GM12872 (cell line): ENCODE measurements around the gene NIBAN1.

Source experiments
- TF ChIP-seq, protein P1 (sequence below): IDR thresholded peaks from 3 replicates; pipeline ENCODE4 v1.5.1; 2011; ENCODE audit warnings: low read depth, mild to moderate bottlenecking, low read length, moderate library complexity; ENCODE audit not compliant: insufficient read depth

Gene NIBAN1

DNA sequence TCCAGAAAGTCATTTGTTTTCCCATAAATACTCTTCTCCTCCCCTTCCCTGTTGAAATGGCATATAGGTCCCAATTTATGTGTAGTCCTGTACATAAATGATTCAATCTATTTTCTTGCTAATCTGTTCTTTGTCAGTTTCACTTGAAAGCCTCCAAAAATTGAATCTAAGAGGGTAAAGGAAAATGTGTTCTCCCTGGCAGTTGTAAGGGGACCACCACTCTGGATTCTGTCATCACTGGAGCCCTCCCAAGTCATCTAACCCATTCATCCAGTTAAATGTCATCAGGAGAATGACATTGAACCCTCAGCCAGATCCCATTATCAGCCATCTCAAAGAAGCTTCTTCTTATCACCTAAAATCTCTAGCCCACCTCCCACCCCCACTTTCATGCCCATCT lies 36.1 kb upstream of the NIBAN1 start:
- TF ChIP-seq, protein P1, sequence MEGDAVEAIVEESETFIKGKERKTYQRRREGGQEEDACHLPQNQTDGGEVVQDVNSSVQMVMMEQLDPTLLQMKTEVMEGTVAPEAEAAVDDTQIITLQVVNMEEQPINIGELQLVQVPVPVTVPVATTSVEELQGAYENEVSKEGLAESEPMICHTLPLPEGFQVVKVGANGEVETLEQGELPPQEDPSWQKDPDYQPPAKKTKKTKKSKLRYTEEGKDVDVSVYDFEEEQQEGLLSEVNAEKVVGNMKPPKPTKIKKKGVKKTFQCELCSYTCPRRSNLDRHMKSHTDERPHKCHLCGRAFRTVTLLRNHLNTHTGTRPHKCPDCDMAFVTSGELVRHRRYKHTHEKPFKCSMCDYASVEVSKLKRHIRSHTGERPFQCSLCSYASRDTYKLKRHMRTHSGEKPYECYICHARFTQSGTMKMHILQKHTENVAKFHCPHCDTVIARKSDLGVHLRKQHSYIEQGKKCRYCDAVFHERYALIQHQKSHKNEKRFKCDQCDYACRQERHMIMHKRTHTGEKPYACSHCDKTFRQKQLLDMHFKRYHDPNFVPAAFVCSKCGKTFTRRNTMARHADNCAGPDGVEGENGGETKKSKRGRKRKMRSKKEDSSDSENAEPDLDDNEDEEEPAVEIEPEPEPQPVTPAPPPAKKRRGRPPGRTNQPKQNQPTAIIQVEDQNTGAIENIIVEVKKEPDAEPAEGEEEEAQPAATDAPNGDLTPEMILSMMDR: no peak

DNA sequence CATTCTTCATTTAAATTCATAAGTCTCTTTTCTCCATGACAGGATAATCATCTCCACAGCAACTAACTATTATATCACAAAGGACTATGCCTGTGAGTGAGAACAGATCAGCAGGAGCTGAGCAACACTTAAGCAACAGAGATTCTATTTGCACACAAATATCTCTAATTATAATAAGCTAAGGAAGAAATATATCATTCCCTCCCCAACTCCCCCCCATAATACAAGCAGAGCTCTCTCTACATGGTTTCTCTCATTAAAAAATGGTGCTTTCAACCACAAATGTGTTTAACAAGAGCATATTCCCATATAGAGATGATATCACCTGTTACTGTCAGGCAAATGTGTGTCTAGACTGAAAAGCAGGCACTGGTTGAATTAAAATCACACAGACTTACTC lies 34.5 kb upstream of the NIBAN1 start:
- TF ChIP-seq, protein P1: no peak

DNA sequence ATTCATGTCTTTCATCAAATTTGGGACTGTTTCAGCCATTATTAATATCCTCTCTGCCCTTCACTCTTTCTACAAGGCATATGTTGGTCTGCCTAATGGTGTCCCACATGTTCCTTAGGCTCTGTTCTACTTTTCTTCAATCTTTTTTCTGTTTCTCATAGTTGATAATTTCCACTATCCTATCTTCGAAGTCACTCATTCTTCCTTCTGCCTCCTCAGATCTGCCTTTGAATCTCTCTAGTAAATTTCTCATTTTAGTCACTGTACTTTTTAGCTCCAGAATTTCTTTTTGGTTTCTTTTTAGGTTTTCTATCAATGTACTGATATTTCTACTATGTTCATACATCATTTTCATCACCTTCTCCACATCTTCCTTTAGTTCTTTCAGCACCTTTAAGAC lies 20.0 kb upstream of the NIBAN1 start:
- TF ChIP-seq, protein P1: no peak

DNA sequence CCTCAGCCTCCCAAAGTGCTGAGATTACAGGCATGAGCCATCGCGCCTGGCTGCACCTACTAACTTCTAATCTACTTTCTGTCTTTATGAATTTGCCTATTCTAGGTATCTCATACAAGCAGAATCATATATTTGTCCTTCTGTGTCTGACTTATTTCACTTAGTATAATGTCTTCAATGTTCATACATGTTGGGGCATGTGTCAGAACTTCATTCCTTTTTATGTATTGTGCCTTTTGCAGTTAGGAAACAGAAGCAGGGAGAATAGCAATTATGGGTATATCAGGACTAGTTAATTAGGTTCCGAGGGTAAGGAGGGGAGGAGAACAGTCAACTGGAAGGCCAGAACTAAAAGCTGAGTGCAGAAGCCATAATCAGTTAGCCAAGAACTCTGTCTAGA lies 18.0 kb upstream of the NIBAN1 start:
- TF ChIP-seq, protein P1: no peak

DNA sequence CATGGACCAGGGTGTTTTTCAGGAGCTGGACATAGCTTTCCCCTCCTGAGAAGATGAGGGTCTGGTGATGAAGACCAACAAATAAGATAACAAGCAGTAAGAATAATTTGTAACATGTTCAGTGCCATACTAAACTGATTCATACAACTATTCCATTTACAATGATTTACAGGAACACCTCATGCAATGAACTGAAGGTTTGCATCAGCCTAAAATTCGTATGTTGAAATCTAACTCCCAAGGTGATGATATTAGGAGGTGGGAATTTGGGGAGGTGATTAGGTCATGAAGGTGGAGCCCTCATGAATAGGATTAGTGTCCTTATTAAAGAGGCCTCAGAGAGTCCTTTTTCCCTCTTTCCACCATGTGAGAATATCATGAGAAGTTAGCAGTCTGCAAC lies 15.9 kb upstream of the NIBAN1 start:
- TF ChIP-seq, protein P1: no peak

DNA sequence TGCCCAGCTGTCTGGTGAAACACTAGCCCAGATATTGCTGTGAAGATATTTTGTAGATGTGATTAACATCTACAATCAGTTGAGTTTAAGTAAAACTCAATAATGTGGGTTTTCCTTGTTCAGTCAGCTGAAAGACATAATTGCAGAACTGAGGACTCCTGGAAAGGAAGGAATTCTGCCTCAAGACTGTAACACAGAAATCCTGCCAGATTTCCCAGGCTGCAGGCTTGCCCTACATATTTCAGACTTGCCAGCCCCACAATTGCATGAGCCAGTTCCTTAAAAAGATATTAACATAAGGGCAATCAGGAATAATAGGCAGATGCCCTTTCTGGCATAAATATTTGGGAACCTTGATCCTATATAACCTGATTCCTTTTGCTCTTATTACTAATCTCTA lies 14.2 kb upstream of the NIBAN1 start:
- TF ChIP-seq, protein P1: no peak

- TF ChIP-seq, protein P1: no peak
Observed at GRCh38 chr1:184987696-184988095, 13.4 kb upstream of the NIBAN1 start.

DNA sequence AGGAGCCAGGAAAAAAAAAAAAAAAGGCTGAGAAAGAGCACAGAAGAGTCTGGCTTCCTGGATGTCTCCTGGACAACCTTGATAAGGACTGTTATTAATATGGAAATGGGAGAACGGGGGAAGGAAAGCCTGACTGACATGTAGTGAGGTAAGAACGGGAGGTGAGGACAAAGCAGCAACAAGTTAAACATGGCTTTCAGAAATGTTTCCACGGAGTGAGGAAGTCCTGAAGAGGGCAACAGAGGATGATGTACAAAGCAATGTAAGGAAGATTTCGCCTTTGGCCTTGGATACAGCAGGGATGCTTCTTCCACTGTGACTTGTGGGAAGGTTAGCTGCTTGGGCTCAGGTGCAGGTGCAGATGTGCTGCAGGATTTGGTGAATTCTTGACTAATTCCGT lies 11.9 kb upstream of the NIBAN1 start:
- TF ChIP-seq, protein P1: no peak
